Gastroesophageal sphincter (tissue), 4 donors: ENCODE data around the gene PRR15L. TPM values are rescaled to one million over a fixed set of nuclear protein-coding genes. Genes with fewer than 3 reads are reported as not detected.
"Not testable (repeated sequence)": the region's sequence is repeated elsewhere in the genome, so short reads cannot be mapped to it uniquely, and the experiment has no call there.

ENCODE experiments used
- ATAC-seq: fragments of 150-250 bp; one replicate; pipeline ENCODE4 v1.9.1; 2016; ENCODE audit warnings: mild to moderate bottlenecking, moderate library complexity
- H3K27ac ChIP-seq, 4 donors: fragments of 200-600 bp; sonication (generic) in 3 of 4; 1 replicate in 3 of 4; 2 replicates in 1 of 4; pipeline ENCODE4 v1.5.1; 2016 to 2019
- H3K27me3 ChIP-seq: fragments of 200-600 bp; sonication (generic); one replicate; pipeline ENCODE4 v1.5.1; 2019
- H3K36me3 ChIP-seq, 2 donors: fragments of 200-600 bp; sonication (generic); one replicate each; pipeline ENCODE4 v1.5.1; 2019; ENCODE audit warnings: control low read depth in 1 of 2
- H3K4me1 ChIP-seq, 3 donors: fragments of 200-600 bp; sonication (generic); 1 replicate in 2 of 3; 2 replicates in 1 of 3; pipeline ENCODE4 v1.5.1; 2016 to 2019; ENCODE audit warnings: control low read depth in 2 of 3
- H3K4me3 ChIP-seq, 2 donors: fragments of 200-600 bp; sonication (generic); one replicate each; pipeline ENCODE4 v1.5.1; 2019; ENCODE audit warnings: mild to moderate bottlenecking in 1 of 2, moderate library complexity in 1 of 2
- H3K9me3 ChIP-seq, 3 donors: fragments of 200-600 bp; sonication (generic); one replicate each; pipeline ENCODE4 v1.5.1; 2017 to 2019; ENCODE audit warnings: control low read depth in 2 of 3
- EP300 ChIP-seq: sonication (generic); formaldehyde crosslinking; IDR thresholded peaks from one replicate; pipeline ENCODE4 v1.6.1; 2017; ENCODE audit warnings: antibody characterized with exemption, mild to moderate bottlenecking
- POLR2A ChIP-seq, 2 donors: fragments of 450-650 bp; IDR thresholded peaks; one replicate each; pipeline ENCODE4 v1.6.1; 2017; ENCODE audit warnings: antibody characterized with exemption in 2 of 2, mild to moderate bottlenecking in 2 of 2, moderate library complexity in 1 of 2
- POLR2AphosphoS5 ChIP-seq: sonication (generic); formaldehyde crosslinking; IDR thresholded peaks from one replicate; pipeline ENCODE4 v1.6.1; 2017; ENCODE audit warnings: antibody characterized with exemption
- WGBS, 2 donors: methylation state at CpG; one replicate each; pipeline ENCODE4 v1.1.5; 2018; ENCODE audit warnings: low coverage in 1 of 2; 5-methylcytosine and 5-hydroxymethylcytosine counted together
- total RNA-seq, 4 donors: library from RNA; depleted of rRNA; stranded (reverse); fragments of >200 nt; gene quantifications; one replicate each; pipeline ENCODE4 v1.1.0, GENCODE V29; 2016
- TF ChIP-seq, protein P1 (sequence below), 4 experiments: fragments of 200-600 bp in 2 of 4; fragments of 450-650 bp in 2 of 4; sonication (generic) in 1 of 4; IDR thresholded peaks; one replicate each; pipeline ENCODE4 v1.5.1; 2017 to 2019; ENCODE audit warnings: antibody characterized with exemption in 4 of 4, mild to moderate bottlenecking in 2 of 4, moderate library complexity in 2 of 4

PRR15L gene
- total RNA-seq, 4 donors from 2014 or later = 0.19 to 3.5 TPM; not detected in 2

DNA sequence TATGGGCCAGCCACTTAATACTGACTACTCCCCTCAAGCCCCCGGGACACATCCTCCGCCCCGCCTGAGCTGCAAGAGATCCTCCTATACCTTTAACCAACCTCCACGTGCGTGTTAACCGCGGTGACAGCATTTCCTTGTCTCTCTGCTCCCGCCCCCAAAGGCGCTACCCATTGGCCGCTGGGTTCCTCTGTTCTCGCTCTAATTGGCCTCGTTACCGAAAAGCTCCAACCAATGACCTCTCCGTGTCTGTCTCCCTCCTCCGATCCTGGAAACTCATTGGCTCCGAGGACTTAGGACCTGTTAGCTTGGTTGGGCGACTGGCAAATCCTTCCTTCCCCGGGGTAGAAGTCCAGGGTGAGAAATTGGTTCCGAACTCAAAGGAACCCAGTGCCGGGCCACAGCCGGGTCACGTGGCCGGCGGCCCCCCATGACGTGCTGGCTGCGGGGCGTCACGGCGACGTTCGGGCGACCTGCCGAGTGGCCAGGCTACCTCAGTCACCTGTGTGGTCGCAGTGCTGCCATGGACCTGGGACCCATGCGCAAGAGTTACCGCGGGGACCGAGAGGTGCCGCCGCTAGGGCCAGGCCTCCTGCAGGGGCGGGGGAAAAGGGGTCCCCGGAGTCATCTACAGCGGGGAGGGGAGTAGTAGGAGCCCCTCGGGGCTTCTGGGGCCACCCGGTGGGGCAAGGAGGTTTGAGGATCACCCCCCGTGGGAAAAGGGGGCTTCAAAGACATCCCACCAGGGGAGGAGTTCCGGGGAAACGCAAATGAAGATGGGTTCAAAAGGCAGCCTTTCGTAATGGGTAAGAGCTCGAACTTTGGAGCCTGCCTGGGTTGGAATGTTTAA is 16.2 kb downstream of the PRR15L start, which contains the start of gene PNPO:
PNPO (plus strand) TSS at position 326 of the 850 bp plus-strand sequence; CDS start at position 431, 105 bp downstream.
- peak within 1 kb of the TSS; percentile 54 to 87 (median 80) for H3K27ac ChIP-seq
- peaks cover 0 to 25% of the 10 kb centered on the region in 2 donors for H3K36me3 ChIP-seq
- no peaks in the 10 kb centered on the region for H3K9me3 ChIP-seq
- WGBS, 2 donors = 0 to 2% methylated on average over 15 to 20 of the region's 50 CpGs
- ATAC-seq = peak; percentile 99
- peak within 1 kb of the TSS; percentile 76 to 94 for H3K4me3 ChIP-seq
- peaks cover 2 to 42% (median 13%) of the 10 kb centered on the region in 3 donors for H3K4me1 ChIP-seq
- TF ChIP-seq, protein P1, sequence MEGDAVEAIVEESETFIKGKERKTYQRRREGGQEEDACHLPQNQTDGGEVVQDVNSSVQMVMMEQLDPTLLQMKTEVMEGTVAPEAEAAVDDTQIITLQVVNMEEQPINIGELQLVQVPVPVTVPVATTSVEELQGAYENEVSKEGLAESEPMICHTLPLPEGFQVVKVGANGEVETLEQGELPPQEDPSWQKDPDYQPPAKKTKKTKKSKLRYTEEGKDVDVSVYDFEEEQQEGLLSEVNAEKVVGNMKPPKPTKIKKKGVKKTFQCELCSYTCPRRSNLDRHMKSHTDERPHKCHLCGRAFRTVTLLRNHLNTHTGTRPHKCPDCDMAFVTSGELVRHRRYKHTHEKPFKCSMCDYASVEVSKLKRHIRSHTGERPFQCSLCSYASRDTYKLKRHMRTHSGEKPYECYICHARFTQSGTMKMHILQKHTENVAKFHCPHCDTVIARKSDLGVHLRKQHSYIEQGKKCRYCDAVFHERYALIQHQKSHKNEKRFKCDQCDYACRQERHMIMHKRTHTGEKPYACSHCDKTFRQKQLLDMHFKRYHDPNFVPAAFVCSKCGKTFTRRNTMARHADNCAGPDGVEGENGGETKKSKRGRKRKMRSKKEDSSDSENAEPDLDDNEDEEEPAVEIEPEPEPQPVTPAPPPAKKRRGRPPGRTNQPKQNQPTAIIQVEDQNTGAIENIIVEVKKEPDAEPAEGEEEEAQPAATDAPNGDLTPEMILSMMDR (IDR thresholded peaks at IDR 0.05) = peak in 1 of 4 experiments; percentile 14
- TF ChIP-seq POLR2AphosphoS5 = no peak
- TF ChIP-seq EP300 = no peak
- TF ChIP-seq POLR2A (IDR thresholded peaks at IDR 0.05) = peak; percentile 50 to 53
- no peaks in the 10 kb centered on the region for H3K27me3 ChIP-seq

DNA sequence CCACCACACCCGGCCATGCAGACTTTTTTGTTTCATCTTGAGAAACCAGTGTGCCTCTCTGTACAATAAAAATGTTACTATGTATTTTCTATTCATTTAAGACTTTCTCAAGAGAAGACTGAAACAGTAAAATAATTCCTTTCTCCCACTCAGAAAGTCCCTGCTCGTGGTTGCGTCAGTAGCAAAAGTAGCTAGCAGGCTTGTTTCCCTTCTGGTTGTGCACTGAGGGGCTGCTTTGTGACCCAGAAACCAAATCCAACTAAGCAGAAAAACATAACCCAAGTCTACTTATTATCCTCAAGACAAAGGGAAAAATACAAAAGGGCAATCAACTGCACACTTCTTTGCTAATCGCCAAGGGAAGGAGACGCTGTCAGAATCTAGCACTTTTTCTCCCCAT is 19.7 kb downstream of the PRR15L start:
- Histone ChIP-seq H3K27me3 (no peaks in the 10 kb centered on the region), H3K9me3 (no peaks in the 10 kb centered on the region), H3K4me1 (peaks cover 2 to 26% (median 13%) of the 10 kb centered on the region in 3 donors), H3K27ac (no peak overlapping the region), H3K36me3 (no peaks in the 10 kb centered on the region), H3K4me3 (no peak overlapping the region)
- no peak for ATAC-seq
- 90 to 100% methylated on average over 3 to 5 of the region's 5 CpGs for WGBS, 2 donors
- TF ChIP-seq POLR2AphosphoS5 (no peak), EP300 (no peak), POLR2A (IDR thresholded peaks at IDR 0.05) (no peak)
- TF ChIP-seq, protein P1 (IDR thresholded peaks at IDR 0.05) = no peak

DNA sequence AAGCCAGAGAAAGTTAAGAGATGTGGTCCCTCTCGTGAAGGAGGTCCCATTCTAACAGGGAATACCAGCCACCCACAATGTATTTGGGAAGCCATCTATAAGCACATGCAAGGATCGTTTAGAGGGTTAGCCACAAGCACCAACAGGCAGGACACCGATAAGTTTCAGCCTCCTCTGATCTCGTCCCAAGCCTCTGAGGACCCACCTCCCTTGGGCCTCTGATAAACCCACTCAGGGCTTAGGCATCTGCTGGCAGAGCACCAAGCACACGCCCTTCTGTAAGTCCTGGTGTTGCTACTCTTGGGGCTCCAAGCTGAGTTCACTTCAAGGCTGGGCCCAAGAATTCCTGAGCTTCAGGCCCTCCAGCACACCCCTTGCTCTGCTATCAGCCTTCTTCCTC is 21.7 kb downstream of the PRR15L start:
- Histone ChIP-seq H3K4me1 (peaks cover 0 to 10% (median 4%) of the 10 kb centered on the region in 3 donors), H3K9me3 (no peaks in the 10 kb centered on the region), H3K27me3 (no peaks in the 10 kb centered on the region), H3K4me3 (no peak overlapping the region), H3K36me3 (no peaks in the 10 kb centered on the region), H3K27ac (no peak overlapping the region)
- ATAC-seq = no peak
- no peak for TF ChIP-seq EP300
- TF ChIP-seq POLR2A (IDR thresholded peaks at IDR 0.05) = no peak
- TF ChIP-seq, protein P1 (IDR thresholded peaks at IDR 0.05) = no peak
- WGBS, 2 donors = 60% methylated on average over 4 of the region's 5 CpGs; no CpG with 5 or more reads in 1 of the 2 donors

DNA sequence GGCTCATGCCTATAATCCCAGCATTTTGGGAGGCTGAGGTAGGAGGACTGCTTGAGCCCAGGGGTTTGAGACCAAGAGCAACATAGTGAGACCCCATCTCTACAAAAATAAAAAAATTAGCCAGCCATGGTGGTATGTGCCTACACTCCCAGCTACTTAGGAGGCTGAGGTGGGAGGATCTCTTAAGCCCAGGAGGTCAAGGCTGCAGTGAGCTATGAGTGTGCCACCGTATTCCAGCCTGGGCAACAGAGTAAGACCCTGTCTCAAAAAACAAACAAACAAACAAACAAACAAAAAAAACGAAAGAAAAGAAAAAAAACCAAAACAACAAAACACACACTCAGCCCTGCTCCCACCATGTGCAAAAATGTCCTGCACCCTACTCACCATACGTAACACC is 22.2 kb downstream of the PRR15L start:
- not testable (repeated sequence) for H3K9me3 ChIP-seq, H3K36me3 ChIP-seq, H3K27me3 ChIP-seq, H3K4me1 ChIP-seq, H3K4me3 ChIP-seq, ATAC-seq, H3K27ac ChIP-seq
- WGBS, 2 donors = 72% methylated on average over 3 of the region's 3 CpGs; no CpG with 5 or more reads in 1 of the 2 donors

DNA sequence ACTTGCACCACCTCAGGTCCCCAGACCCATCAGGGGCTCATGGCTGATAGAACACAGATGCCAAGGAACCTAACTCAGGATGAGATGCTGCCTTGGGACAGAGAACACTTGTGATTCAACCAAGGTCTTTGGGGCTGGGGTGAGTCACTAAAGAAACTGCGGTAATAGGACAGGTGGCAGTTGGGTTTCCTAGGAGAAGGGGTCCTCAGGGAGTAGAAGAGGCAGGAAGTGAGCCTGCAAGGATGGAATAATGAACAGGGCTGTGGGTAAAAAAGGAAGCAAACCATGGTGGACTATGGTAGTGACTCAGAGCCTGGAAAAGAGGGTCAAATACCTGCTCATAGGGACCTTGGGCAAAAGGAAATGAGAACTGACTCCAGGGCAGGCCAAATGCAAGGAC is 22.8 kb downstream of the PRR15L start:
- Histone ChIP-seq H3K4me1 (peaks cover 0 to 7% (median 0%) of the 10 kb centered on the region in 3 donors), H3K36me3 (peaks cover 0 to 9% of the 10 kb centered on the region in 2 donors), H3K27ac (no peak overlapping the region), H3K4me3 (no peak overlapping the region), H3K9me3 (no peaks in the 10 kb centered on the region), H3K27me3 (no peaks in the 10 kb centered on the region)
- no peak for ATAC-seq
- 82 to 100% methylated on average over 1 of the region's 1 CpG for WGBS, 2 donors
- TF ChIP-seq EP300 (no peak), POLR2A (IDR thresholded peaks at IDR 0.05) (no peak), POLR2AphosphoS5 (no peak)
- TF ChIP-seq, protein P1 (IDR thresholded peaks at IDR 0.05) = no peak
